MM.1S (cell line): ENCODE data around the gene AGPS.
"Not testable (repeated sequence)": the region's sequence is repeated elsewhere in the genome, so short reads cannot be mapped to it uniquely, and the experiment has no call there.

Experiments used
- EZH2 ChIP-seq: fragments of 300-600 bp; sonication (generic); optimal IDR thresholded peaks from 2 replicates; pipeline ENCODE3; 2017; ENCODE audit warnings: low read depth, mild to moderate bottlenecking, antibody characterized with exemption, low read length, mixed read lengths
- TF ChIP-seq, protein P1 (sequence below): fragments of 300-600 bp; sonication (generic); IDR thresholded peaks from 2 replicates; pipeline ENCODE4 v1.5.1; 2016; ENCODE audit warnings: antibody characterized with exemption, low read length, mixed read lengths

DNA sequence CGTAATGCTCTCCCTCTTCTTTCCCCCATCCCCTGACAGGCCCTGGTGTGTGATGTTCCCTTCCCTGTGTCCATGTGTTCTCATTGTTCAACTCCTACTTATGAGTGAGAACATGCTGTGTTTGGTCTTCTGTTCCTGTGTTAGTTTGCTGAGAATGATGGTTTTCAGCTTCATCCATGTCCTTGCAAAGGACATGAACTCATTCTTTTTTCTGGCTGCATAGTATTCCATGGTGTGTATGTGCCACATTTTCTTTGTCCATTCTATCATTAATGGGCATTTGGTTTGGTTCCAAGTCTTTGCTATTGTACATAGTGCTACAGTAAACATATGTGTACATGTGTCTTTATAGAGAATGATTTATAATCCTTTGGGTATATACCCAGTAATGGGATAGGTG lies 24.6 kb upstream of the AGPS start:
- TF ChIP-seq EZH2: not testable (repeated sequence)
- TF ChIP-seq, protein P1, sequence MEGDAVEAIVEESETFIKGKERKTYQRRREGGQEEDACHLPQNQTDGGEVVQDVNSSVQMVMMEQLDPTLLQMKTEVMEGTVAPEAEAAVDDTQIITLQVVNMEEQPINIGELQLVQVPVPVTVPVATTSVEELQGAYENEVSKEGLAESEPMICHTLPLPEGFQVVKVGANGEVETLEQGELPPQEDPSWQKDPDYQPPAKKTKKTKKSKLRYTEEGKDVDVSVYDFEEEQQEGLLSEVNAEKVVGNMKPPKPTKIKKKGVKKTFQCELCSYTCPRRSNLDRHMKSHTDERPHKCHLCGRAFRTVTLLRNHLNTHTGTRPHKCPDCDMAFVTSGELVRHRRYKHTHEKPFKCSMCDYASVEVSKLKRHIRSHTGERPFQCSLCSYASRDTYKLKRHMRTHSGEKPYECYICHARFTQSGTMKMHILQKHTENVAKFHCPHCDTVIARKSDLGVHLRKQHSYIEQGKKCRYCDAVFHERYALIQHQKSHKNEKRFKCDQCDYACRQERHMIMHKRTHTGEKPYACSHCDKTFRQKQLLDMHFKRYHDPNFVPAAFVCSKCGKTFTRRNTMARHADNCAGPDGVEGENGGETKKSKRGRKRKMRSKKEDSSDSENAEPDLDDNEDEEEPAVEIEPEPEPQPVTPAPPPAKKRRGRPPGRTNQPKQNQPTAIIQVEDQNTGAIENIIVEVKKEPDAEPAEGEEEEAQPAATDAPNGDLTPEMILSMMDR: not testable (repeated sequence)
